Measurements from ENCODE around the gene FASTKD3.

FASTKD3 gene

DNA sequence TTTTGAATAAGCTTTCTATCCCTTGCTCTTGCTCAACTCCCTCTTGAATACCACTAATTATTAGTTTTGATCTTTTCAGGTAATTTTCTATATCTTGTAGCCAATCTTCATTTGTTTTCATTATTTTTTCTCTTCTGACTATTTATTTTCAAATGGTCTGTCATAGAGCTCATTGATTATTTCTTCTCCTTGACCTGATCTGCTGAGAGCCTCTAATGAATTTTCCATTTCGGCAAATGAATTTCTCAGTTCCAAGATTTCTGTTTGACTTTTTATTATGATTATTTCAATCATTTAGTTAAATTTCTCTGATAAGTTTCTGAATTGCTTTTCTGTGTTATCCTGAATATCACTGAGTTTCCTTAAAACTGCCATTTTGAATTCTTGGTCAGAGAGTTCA, 39.5 kb upstream of the FASTKD3 start:
- TF ChIP-seq CTCF (IDR thresholded peaks at IDR 0.05; ENCODE audit: insufficient read depth, low read length, missing control alignments): no peak
- CTCF ChIA-PET: interaction anchor here (1.0 kb wide), 1 partner anchor 17 kb away, joined by 3 read pairs; no protein-coding TSS in a partner anchor
- POLR2A ChIA-PET: no interaction called here
- no peak for DNase-seq (ENCODE audit: low read depth, low spot score)
- no peak overlapping the region for H3K4me3 ChIP-seq (ENCODE audit: low read depth, low read length)

- no peak overlapping the region for H3K4me3 ChIP-seq (ENCODE audit: low read depth, low read length)
- CTCF ChIA-PET: interaction anchor here (1.0 kb wide), 1 partner anchor 17 kb away, joined by 3 read pairs; no protein-coding TSS in a partner anchor
- no peak for TF ChIP-seq CTCF (IDR thresholded peaks at IDR 0.05; ENCODE audit: insufficient read depth, low read length, missing control alignments)
- POLR2A ChIA-PET: no interaction called here
- no peak for DNase-seq (ENCODE audit: low read depth, low spot score)
These were observed 38.8 kb upstream of the FASTKD3 start for GRCh38 chr5:7907612-7908011.

DNA sequence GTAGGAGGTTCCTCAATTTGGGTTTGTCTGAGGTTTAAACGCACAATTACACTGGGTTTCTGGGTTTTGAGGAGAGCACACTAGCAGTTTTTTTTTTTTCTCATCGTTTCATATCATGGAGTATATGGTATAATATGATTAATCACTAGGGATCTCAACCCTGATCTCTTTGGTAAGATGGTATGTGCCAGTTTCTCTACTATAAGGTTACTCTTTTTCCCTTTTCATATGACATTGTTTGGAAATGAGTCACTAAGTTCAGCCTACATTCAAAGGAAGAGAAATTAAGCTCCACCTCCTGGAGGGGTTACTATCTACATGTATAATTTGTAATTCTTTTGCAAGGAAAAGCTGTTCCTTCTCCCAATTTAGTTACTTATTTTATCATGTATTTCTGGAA, 35.3 kb upstream of the FASTKD3 start:
- no peak for TF ChIP-seq CTCF (IDR thresholded peaks at IDR 0.05; ENCODE audit: insufficient read depth, low read length, missing control alignments)
- H3K4me3 ChIP-seq (ENCODE audit: low read depth, low read length): no peak overlapping the region
- ChIA-PET POLR2A (no interaction called here), CTCF (interaction anchor here (2.6 kb wide), 1 partner anchor 17 kb away, joined by 7 read pairs; no protein-coding TSS in a partner anchor)
- DNase-seq (ENCODE audit: low read depth, low spot score): no peak

DNA sequence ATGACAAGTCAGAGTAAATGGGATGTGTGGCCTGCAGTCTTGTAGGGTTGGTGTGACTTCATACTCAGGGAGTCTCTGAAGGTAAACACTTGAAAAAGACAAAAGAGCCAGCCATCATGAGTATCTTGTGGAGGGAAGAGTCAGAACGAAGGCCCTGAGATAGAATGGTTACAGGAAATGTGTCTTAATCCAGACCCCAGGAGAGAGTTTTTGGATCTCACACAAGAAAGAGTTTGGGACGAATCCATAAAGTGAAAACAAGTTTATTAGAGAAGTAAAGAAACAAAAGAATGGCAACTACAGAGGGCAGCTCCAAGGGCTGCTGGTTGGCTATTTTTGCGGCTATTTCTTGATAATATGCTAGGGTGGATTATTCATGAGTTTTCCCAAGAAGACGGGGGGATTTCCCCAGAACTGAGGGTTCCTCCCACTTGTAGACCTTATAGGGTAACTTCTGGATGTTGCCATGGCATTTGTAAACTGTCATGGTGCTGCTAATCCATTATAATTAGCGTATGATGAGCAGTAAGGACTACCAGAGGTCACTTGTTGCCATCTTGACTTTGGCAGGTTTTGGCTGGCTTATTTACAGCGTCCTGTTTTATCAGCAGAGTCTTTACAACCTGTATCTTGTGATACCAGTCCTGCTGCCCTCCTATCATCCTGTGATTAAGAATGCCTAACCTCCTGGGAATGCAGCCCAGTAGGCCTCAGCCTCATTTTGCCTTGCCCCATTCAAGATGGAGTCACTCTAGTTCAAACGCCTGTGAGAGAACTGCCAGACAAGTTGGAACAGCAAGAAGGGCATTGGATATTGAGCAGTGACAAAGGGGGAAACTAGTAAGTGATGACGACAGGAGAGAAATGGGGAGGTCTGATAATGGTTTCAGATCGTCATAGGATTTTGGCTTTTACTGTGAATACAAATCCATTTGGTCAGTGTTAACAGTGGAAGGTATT, 34.1 kb upstream of the FASTKD3 start:
- ChIA-PET POLR2A (no interaction called here), CTCF (interaction anchor here (1.2 kb wide), 1 partner anchor 15 kb away, joined by 3 read pairs; no protein-coding TSS in a partner anchor)
- H3K4me3 ChIP-seq (ENCODE audit: low read depth, low read length): no peak overlapping the region
- no peak for DNase-seq (ENCODE audit: low read depth, low spot score)
- TF ChIP-seq CTCF (IDR thresholded peaks at IDR 0.05; ENCODE audit: insufficient read depth, low read length, missing control alignments): no peak

- no peak for TF ChIP-seq CTCF (IDR thresholded peaks at IDR 0.05; ENCODE audit: insufficient read depth, low read length, missing control alignments)
- CTCF ChIA-PET: interaction anchor here (1.2 kb wide), 1 partner anchor 14 kb away, joined by 3 read pairs; no protein-coding TSS in a partner anchor
- POLR2A ChIA-PET: no interaction called here
- DNase-seq (ENCODE audit: low read depth, low spot score): no peak
- H3K4me3 ChIP-seq (ENCODE audit: low read depth, low read length): no peak overlapping the region
These were observed 33.4 kb upstream of the FASTKD3 start for GRCh38 chr5:7902201-7902600.

GRCh38 chr5:7897014-7897600, 28.3 kb upstream of the FASTKD3 start:
- ChIA-PET CTCF (interaction anchor here (0.8 to 4.0 kb wide), 7 partner anchors 9 to 31 kb away, joined by 3 to 25 read pairs (median 5); no protein-coding TSS in a partner anchor), POLR2A (no interaction called here)
- peak; percentile 54 for TF ChIP-seq CTCF (IDR thresholded peaks at IDR 0.05; ENCODE audit: insufficient read depth, low read length, missing control alignments)
- no peak overlapping the region for H3K4me3 ChIP-seq (ENCODE audit: low read depth, low read length)
- DNase-seq (ENCODE audit: low read depth, low spot score): no peak

All from AG04449 (cell line).